ENCODE data around the gene FGFRL1. TPM values are rescaled to one million over a fixed set of nuclear protein-coding genes. Genes with fewer than 3 reads are reported as not detected.

The FGFRL1 gene
- total and polyA plus RNA-seq, 2 of the 13 experiments (the other 11 are each of a cell fraction or from before 2014, with no cell fraction given): 19.1 to 30.6 TPM

GRCh38 chr4:1043651-1044468 is 32.4 kb downstream of the FGFRL1 start (continued):
- TF ChIP-seq PATZ1 (CRISPR knock-in tag; IDR thresholded peaks at IDR 0.05): peak; percentile 85
- TF ChIP-seq CSRNP1 (CRISPR knock-in tag; IDR thresholded peaks at IDR 0.05): no peak
- TF ChIP-seq ZBTB44 (CRISPR knock-in tag; IDR thresholded peaks at IDR 0.05): no peak
- TF ChIP-seq ZBTB26 (CRISPR knock-in tag; IDR thresholded peaks at IDR 0.05; ENCODE audit: borderline replicate concordance): peak; percentile 55
- TF ChIP-seq ZNF703 (CRISPR knock-in tag; IDR thresholded peaks at IDR 0.05; ENCODE audit: borderline replicate concordance): no peak
- 0 out of 2 replicates have a peak, but pooled peaks have one; percentile 48 for TF ChIP-seq KAT8 (CRISPR knock-in tag; IDR thresholded peaks at IDR 0.05)
- TF ChIP-seq NR2F6 (IDR thresholded peaks at IDR 0.05): no peak
- no peak for TF ChIP-seq NR2F6 (CRISPR knock-in tag; IDR thresholded peaks at IDR 0.05)
- TF ChIP-seq ZNF543 (CRISPR knock-in tag; IDR thresholded peaks at IDR 0.05): no peak
- TF ChIP-seq PHF21A (CRISPR knock-in tag; IDR thresholded peaks at IDR 0.05): peak; percentile 56; the same call in 1 of the 2 replicates
- TF ChIP-seq IKZF4 (CRISPR knock-in tag; IDR thresholded peaks at IDR 0.05; ENCODE audit: borderline replicate concordance, low read depth, not compliant biosample characterization): no peak
- no peak for TF ChIP-seq ZNF773 (CRISPR knock-in tag; IDR thresholded peaks at IDR 0.05; ENCODE audit: borderline replicate concordance)
- no peak for TF ChIP-seq PAWR (CRISPR knock-in tag; IDR thresholded peaks at IDR 0.05; ENCODE audit: borderline replicate concordance)
- no peak for TF ChIP-seq ZFAT (CRISPR knock-in tag; conservative IDR thresholded peaks at IDR 0.05)
- no peak for TF ChIP-seq ZNF549 (CRISPR knock-in tag; IDR thresholded peaks at IDR 0.05)
- no peak for TF ChIP-seq ZNF784 (CRISPR knock-in tag; IDR thresholded peaks at IDR 0.05; ENCODE audit: borderline replicate concordance)
- no peak for TF ChIP-seq ISL2 (CRISPR knock-in tag; IDR thresholded peaks at IDR 0.05)
- no peak for TF ChIP-seq GRHL1 (CRISPR knock-in tag; conservative IDR thresholded peaks at IDR 0.05)
- peak; percentile 90 for TF ChIP-seq JUND (CRISPR knock-in tag; IDR thresholded peaks at IDR 0.05)
- peak; percentile 54; the same call in 1 of the 2 replicates for TF ChIP-seq NFE2L2 (IDR thresholded peaks at IDR 0.05; ENCODE audit: low read length)
- peak; percentile 89 for TF ChIP-seq GATAD2A (CRISPR knock-in tag; IDR thresholded peaks at IDR 0.05)

Data from HepG2 (cell line).